Loucy (cell line): Measurements from ENCODE around the gene TCOF1.

Experiments used
- H2AFZ ChIP-seq: fragments of 200-600 bp; sonication (generic); 2 replicates; pipeline ENCODE4 v1.6.0; 2016; ENCODE audit warnings: antibody characterized with exemption, mild to moderate bottlenecking, low read length, moderate library complexity
- H3F3A ChIP-seq: fragments of 200-600 bp; 2 replicates; pipeline ENCODE4 v1.6.0; 2016; ENCODE audit warnings: antibody characterized with exemption, low read depth, mild to moderate bottlenecking
- H3K27me3 ChIP-seq: fragments of 200-600 bp; sonication (generic); 2 replicates; pipeline ENCODE4 v1.6.1; 2014; ENCODE audit warnings: low read length, mild to moderate bottlenecking; ENCODE audit not compliant: insufficient read depth, poor library complexity, severe bottlenecking
- H3K36me3 ChIP-seq: fragments of 200-600 bp; sonication (generic); 2 replicates; pipeline ENCODE4 v1.6.1; 2016; ENCODE audit warnings: low read length; ENCODE audit not compliant: insufficient read depth
- H3K4me1 ChIP-seq: fragments of 200-600 bp; sonication (generic); 2 replicates; pipeline ENCODE4 v1.5.1; 2014; ENCODE audit warnings: low read length, mild to moderate bottlenecking; ENCODE audit not compliant: insufficient read depth, poor library complexity, severe bottlenecking
- H3K4me2 ChIP-seq: fragments of 200-600 bp; sonication (generic); 2 replicates; pipeline ENCODE4 v1.6.0; 2014; ENCODE audit warnings: antibody characterized with exemption, low read length, low read depth, mild to moderate bottlenecking; ENCODE audit not compliant: poor library complexity, severe bottlenecking
- H3K4me3 ChIP-seq: fragments of 200-600 bp; sonication (generic); 2 replicates; pipeline ENCODE4 v1.5.1; 2014; ENCODE audit warnings: low read length, mild to moderate bottlenecking, mixed read lengths; ENCODE audit not compliant: poor library complexity, severe bottlenecking
- H3K79me2 ChIP-seq: fragments of 200-600 bp; sonication (generic); 2 replicates; pipeline ENCODE4 v1.6.1; 2014; ENCODE audit warnings: low read length; ENCODE audit not compliant: insufficient read depth
- H3K9ac ChIP-seq: fragments of 200-600 bp; sonication (generic); 2 replicates; pipeline ENCODE4 v1.6.0; 2014; ENCODE audit warnings: mild to moderate bottlenecking, low read depth, low read length, moderate library complexity; ENCODE audit not compliant: poor library complexity, severe bottlenecking
- H3K9me2 ChIP-seq: fragments of 200-600 bp; sonication (generic); replicated peaks from 2 replicates; pipeline ENCODE4 v1.6.1; 2016; ENCODE audit warnings: low read depth, low read length, mixed read lengths
- H3K9me3 ChIP-seq: fragments of 200-600 bp; sonication (generic); 2 replicates; pipeline ENCODE4 v1.6.1; 2014; ENCODE audit warnings: mild to moderate bottlenecking, antibody characterized with exemption, low read length, low read depth; ENCODE audit not compliant: insufficient read depth
- H4K20me1 ChIP-seq: fragments of 200-600 bp; sonication (generic); 2 replicates; pipeline ENCODE4 v1.6.0; 2014; ENCODE audit warnings: antibody characterized with exemption, low read length, mild to moderate bottlenecking; ENCODE audit not compliant: insufficient read depth, poor library complexity, severe bottlenecking
- CTCF ChIP-seq: fragments of 200-600 bp; sonication (generic); conservative IDR thresholded peaks from 2 replicates; pipeline ENCODE4 v1.5.1; 2014; ENCODE audit warnings: mild to moderate bottlenecking, antibody characterized with exemption, low read length
- EZH2phosphoT487 ChIP-seq: fragments of 200-600 bp; IDR thresholded peaks from 2 replicates; pipeline ENCODE4 v1.6.1; 2018; ENCODE audit warnings: antibody characterized with exemption, mild to moderate bottlenecking, moderate library complexity, borderline replicate concordance

Gene TCOF1

GRCh38 chr5:150404535-150404934, 47.0 kb downstream of the TCOF1 start:
- peaks cover 12% of the 10 kb centered on the region; the same call in 1 of the 2 replicates for H3K36me3 ChIP-seq
- TF ChIP-seq CTCF (no peak), EZH2phosphoT487 (no peak)
- peaks cover 17% of the 10 kb centered on the region for H3K4me1 ChIP-seq
- no peaks in the 10 kb centered on the region for H3K9me3 ChIP-seq
- no peak overlapping the region for H3K4me3 ChIP-seq
- no peaks in the 10 kb centered on the region for H4K20me1 ChIP-seq
- no peak overlapping the region for H2AFZ ChIP-seq
- H3K27me3 ChIP-seq, result no peaks in the 10 kb centered on the region
- H3F3A ChIP-seq, result no peaks in the 10 kb centered on the region; the same call in 1 of the 2 replicates
- no peak overlapping the region for H3K9ac ChIP-seq
- no peak overlapping the region for H3K4me2 ChIP-seq
- H3K9me2 ChIP-seq, result no peaks in the 10 kb centered on the region
- no peaks in the 10 kb centered on the region for H3K79me2 ChIP-seq

GRCh38 chr5:150404941-150405816, 47.7 kb downstream of the TCOF1 start:
- no peaks in the 10 kb centered on the region for H3K9me3 ChIP-seq
- H3K4me1 ChIP-seq, result peaks cover 19% of the 10 kb centered on the region
- no peaks in the 10 kb centered on the region for H3F3A ChIP-seq
- H3K4me2 ChIP-seq, result no peak overlapping the region
- H3K9me2 ChIP-seq, result no peaks in the 10 kb centered on the region
- TF ChIP-seq CTCF, result no peak
- no peak for TF ChIP-seq EZH2phosphoT487
- peaks cover 6% of the 10 kb centered on the region; the same call in 1 of the 2 replicates for H3K36me3 ChIP-seq
- no peak overlapping the region for H3K9ac ChIP-seq
- H3K79me2 ChIP-seq, result no peaks in the 10 kb centered on the region
- H3K27me3 ChIP-seq, result no peaks in the 10 kb centered on the region
- no peaks in the 10 kb centered on the region for H4K20me1 ChIP-seq
- H3K4me3 ChIP-seq, result no peak overlapping the region
- no peak overlapping the region for H2AFZ ChIP-seq

GRCh38 chr5:150406103-150406722, 48.7 kb downstream of the TCOF1 start:
- Histone ChIP-seq H3K4me1 (peaks cover 12% of the 10 kb centered on the region), H3K4me2 (no peak overlapping the region), H3K9me3 (no peaks in the 10 kb centered on the region)

More at GRCh38 chr5:150406103-150406722, 48.7 kb downstream of the TCOF1 start:
- Histone ChIP-seq H3K27me3 (no peaks in the 10 kb centered on the region), H4K20me1 (no peaks in the 10 kb centered on the region), H3K4me3 (no peak overlapping the region), H3K36me3 (no peaks in the 10 kb centered on the region; the same call in 1 of the 2 replicates), H3K9me2 (no peaks in the 10 kb centered on the region), H3K9ac (no peak overlapping the region), H2AFZ (no peak overlapping the region), H3K79me2 (no peaks in the 10 kb centered on the region), H3F3A (no peaks in the 10 kb centered on the region)
- no peak for TF ChIP-seq EZH2phosphoT487
- TF ChIP-seq CTCF, result no peak
